K562 treated with DMSO at 1 percent for 24 hours (cell line): Measurements from ENCODE around the gene FOCAD. TPM values are rescaled to one million over a fixed set of nuclear protein-coding genes. Genes with fewer than 3 reads are reported as not detected.

Experiments used
- total RNA-seq: library from RNA; unstranded; fragments of 300-600 nt; gene quantifications from 2 replicates; pipeline ENCODE4 v1.2.3, GENCODE V29; 2022; ENCODE audit warnings: low read depth; ENCODE audit not compliant: insufficient read depth

Gene FOCAD, protein sequence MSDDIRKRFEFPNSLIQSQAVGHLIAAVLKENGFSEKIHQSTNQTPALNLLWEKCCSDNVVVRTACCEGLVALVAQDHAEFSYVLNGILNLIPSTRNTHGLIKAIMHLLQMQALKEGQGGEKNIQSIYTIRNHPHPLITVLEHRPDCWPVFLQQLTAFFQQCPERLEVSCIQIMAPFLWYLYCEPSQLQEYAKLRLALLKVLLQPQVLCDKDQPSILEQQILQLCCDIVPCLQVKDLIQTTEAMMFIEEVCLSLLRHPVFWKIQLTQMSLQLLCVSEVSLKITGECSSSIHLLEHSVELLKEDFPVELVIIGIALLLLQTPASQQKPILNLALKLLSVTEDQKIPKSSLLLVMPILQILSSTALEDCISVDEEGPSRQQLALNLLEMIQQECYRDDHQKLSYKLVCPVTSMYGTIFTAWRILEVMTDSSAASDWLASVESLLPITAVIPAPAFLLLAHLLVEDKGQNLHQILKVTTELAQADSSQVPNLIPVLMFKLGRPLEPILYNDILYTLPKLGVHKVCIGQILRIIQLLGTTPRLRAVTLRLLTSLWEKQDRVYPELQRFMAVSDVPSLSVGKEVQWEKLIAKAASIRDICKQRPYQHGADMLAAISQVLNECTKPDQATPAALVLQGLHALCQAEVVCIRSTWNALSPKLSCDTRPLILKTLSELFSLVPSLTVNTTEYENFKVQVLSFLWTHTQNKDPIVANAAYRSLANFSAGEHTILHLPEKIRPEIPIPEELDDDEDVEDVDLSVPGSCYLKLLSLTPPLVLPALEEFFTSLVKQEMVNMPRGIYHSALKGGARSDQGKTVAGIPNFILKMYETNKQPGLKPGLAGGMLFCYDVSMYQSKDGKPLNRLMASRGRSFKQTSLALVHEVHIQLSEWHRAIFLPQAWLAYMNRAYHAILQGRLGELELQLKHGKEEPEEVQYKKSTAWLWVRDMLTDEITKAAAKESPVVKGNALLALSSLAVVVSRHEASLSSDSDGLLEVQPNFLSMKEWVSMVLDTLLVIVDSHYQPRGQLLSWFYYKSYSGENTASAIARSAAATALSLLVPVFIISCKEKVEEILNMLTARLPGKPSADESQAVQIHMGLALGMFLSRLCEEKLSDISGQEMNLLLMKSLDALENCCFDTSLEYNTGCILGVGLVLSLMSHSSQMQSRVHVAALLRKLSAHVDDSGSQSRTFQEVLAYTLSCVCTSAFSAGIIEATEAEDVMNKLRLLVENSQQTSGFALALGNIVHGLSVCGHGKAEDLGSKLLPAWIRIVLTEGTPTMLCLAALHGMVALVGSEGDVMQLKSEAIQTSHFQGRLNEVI (N-terminal part only)
- total RNA-seq: 0.15 TPM in 1 of 2 replicates, not detected in the other

DNA sequence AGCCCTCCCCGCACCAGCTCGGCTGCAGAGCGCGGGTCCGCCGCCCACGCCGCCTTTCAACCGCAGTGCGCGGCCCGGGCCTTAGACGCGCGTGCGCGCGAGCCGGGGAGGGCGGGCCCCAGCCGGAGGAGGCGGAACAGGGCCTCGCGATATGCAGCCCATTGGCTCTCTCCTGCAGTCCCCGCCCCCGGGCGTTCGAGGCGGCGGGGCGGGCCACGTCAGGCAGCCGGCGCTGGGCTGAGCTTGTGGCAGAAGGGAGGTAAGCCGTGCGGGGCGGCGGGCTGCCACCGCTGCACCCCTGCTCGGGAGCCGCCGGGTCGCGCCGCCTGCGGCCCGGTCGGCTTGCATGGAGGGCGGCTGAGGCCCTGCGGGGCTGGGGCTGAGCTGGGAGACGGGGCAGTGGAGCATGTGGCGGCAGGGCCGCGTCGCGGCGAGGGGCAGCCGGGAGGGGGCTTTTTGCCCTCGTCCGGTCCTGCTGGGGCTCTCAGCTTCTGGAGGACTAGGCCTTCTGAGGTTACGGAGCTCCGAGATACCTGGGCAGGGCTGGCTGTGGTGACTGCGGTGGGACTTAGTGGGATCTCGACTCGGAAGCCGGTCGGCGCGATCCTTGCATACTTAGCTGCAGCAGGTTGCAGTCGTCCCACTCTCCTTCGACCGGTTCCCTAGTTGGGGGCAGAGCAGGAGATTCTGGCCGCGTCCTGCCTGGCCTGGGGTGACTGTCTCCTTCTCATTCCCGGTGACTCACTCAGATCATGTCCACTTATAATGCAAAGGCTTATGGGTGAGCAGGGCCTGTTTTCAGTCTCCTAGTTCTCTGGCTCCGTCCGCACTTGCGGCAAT lies at the start of gene FOCAD:
TSS of gene FOCAD (plus strand) at position 225 of the 840 bp plus-strand sequence. CDS start 31,095 bp downstream, outside the sequence.

DNA sequence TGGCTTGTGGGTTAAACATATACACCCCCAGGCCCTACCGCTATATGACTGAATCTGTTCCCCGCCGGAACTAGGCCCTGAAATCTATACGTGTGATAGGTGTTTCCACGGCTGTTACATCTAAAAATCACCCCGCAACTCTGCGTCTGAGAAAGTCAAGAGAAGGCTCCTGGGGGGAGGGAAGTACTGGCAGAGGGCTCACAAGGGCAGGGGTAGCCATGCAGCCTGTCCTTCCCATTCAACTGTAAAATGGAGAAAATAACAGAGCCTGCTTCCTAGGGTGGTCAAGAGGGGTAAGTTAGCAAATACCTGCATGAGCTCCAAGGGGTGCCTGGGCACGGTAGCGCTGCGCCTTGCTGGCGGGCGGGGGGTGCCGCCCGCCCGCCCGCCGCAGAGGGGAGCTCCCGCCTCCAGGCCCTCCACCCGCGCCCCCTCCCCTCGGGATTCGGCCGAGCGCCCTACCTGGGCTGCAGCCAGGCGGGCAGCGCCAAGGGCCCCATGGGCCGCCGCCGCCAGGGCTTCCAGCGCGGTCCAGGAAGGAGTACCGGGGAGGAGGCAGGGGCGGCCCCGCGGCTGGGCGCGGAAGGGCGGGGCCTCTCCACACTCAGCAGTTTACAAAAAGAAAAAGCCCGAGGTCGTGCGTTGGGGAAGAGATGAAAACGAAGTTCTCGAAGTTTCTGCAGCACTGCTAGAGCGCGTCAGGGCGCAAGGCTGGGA lies 347.2 kb downstream of the FOCAD start, which contains the start of gene HACD4:
TSS of gene HACD4 (minus strand) at position 550 of the 717 bp plus-strand sequence. CDS start at position 500, 50 bp downstream.

Other genes with a start within 250 kb of the FOCAD start
- not detected in 2 replicates for gene MLLT3, start 61.8 kb upstream of the FOCAD start, total RNA-seq